SIG-M5 treated with dmso at 0.1 percent for 504 hours (cell line): Measurements from ENCODE around the gene RAB11FIP2.
A peak's percentile ranks its signal among the peaks of the same experiment; 100 is the strongest.

Experiments
- DNase-seq: peaks from one replicate; lab custom pipeline; 2025; ENCODE audit not compliant: unreplicated experiment; lab: John Stamatoyannopoulos, UW

Gene RAB11FIP2

DNA sequence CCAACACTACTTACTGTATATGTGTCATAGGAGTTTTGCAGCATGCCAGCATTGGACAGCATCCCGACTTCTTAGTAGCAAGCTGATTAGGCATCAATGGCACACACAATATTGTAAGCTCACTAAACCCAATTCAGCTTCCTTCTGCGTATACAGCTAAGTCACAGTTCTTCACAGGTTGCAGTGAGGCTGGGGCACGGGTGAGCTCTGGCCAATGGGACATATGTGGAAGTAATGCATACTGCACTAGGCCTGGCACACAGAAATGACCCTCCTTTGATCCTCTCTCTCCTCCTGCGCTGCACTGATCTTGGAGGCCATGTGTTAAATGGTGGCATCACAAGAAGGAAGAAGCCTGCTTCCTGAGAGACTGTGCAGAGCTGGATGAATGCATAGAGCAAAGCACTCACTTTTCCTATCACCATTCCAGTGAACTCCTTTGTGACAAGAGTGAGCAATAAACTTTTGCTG is 11.9 kb downstream of the RAB11FIP2 start:
- no peak for DNase-seq

DNA sequence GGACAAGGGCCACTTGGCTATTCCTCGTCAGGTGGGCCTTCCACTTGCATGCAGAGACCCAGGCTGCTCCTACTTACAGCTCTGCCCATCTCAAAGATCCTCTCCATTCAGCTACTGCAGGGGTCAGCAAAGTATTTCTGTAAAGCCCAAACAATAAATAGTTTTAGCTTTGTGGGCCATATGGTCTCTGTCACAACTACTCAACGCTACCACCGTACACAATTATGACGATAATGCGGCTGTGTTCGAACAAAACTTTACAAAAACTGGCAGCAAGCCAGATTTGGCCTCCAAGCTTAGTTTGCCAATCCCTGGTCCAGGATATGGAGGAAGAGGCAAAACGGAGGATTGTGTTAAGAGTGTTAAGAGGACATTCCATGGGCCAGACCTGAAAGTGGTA is 12.8 kb downstream of the RAB11FIP2 start:
- DNase-seq: no peak

DNA sequence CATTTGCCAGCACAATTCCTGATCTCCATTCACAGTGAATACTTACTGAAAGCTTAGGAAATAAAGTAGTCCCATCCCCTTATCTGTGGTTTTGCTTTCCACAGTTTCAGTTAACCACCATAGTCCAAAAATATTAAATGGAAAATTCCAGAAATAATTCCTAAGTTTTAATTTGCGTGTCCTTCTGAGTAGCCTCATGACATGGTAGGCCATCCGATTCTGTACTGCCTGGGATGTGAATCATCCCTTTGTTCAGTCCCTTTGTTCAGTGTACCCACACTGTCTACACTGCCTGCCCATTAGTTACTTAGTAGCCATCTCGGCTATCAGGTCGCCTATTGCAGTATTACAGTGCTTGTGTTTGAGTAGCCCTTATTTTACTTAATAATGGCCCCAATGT is 14.2 kb downstream of the RAB11FIP2 start:
- DNase-seq: no peak

DNA sequence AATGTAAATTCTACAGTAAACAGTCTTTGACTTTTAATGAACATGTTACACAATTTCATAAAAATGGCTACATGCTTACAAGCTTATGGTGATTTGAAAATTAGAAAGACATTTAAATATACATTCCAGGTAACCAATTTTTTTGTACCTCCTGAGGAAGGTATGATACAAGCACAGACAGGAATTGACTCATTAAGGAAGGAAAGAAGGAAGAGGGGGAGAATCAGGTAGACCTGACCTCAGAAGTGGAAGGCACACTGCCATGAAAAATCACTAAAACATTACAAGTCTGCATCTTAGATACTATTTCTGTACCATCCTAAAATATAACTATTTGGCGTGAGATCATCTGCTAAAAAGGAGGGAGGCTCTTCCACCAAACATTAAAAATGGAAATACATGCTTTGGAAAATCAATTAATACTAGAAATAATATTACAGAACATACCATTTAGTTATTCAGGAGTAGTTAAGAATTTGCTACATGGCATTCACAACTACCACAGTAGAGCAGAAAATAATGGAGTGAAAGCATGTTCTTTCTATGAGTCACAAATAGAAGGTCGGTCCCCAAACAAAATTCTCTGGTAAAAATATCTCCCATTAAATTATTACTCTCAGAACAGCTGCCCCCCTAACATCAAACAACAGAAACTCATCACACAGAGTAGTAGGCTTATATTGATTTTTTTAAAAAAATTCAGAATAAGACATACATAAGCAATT is 15.2 kb downstream of the RAB11FIP2 start:
- no peak for DNase-seq

DNA sequence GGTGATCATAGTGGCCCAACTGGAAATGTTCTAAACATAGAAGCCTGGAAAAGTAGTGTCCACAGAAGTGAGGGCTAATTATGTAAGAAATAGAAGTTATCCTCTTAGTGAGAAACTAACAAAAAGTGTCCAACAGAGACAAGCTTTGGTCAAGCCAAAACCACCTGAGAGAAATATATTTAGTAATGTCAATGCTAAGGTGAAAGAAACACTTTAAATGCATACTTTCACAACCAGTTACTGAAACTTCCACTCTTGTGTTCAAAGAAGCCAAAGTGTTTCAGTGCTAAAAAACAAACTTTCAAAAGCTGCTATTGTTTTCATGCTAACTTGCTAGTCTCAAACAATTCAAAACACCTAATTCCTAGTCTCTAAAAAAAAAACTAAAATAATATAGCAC is 18.1 kb downstream of the RAB11FIP2 start:
- DNase-seq: no peak

DNA sequence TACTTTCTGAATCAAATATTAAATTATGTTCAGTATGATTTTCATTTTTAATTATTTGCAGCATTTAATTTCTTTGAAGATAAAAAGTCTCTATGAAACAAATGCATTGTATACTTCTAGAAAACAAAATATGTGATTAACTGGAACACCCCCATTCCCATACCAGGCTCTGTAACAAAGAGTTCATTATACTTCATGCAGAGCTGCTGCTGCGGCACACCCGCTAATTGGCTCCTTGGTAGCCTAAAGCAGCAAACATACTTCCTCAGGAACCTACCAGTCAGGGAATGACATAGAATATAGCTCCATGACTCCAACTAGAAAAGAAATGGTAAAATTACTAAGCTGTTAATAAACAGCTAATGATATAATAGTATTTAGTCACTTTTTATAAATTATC is 19.3 kb downstream of the RAB11FIP2 start:
- DNase-seq: no peak

DNA sequence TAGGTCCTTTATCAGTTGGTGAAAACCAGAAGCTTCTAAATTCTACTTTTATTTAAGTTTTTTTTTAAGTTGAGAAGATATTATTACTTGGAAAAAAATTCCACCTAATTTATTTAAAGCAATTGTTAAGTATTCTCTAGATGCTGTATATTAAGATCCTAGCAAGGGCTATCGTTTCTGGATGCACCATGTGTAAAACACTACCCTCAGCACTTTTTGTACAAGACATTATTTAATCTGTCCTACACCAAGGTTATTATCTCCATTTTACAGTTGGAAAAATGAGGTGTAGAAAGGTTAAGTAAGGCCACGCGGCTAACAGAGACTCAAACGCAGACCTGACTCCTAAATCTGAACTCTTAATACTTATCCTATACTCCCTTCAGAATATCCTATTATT is 19.8 kb downstream of the RAB11FIP2 start:
- DNase-seq: no peak

DNA sequence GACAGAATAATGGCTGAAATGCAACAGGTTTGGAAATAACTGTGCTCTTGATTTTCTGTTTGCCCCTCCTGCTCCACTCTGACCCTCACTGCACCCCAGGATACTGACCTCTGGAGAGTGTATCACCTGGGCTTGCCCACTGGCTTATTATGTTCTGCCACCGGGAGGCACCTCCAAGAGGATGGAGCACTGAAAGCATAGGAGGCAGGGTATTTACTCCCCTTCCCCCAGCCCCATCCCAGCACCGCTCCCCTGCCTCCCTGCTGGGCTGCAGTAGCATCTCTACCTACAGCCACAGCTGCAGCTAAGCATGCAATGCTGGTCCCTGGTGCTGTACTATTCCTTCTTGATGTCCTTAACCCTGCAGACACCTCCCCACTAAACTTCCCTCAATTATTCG is 26.4 kb downstream of the RAB11FIP2 start:
- no peak for DNase-seq

DNA sequence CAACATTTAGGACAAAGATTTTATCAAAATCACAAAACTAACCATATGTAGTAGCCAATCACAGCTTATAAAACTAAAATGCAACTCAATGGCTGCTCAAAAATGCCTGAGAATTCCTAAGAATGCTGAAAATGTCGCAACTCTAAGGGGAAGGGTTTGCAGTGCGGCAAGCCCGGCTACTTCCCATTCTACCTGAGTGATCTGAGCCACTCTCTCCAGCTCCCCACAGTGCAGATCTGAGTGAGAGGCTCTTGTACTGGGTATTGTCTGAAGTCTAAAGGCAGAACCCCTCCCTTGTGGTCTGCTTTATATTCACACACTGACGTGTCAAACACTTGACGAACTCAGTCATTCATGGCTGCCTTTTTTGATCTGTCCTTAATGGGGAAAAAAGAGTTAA is 28.9 kb downstream of the RAB11FIP2 start:
- DNase-seq: no peak

DNA sequence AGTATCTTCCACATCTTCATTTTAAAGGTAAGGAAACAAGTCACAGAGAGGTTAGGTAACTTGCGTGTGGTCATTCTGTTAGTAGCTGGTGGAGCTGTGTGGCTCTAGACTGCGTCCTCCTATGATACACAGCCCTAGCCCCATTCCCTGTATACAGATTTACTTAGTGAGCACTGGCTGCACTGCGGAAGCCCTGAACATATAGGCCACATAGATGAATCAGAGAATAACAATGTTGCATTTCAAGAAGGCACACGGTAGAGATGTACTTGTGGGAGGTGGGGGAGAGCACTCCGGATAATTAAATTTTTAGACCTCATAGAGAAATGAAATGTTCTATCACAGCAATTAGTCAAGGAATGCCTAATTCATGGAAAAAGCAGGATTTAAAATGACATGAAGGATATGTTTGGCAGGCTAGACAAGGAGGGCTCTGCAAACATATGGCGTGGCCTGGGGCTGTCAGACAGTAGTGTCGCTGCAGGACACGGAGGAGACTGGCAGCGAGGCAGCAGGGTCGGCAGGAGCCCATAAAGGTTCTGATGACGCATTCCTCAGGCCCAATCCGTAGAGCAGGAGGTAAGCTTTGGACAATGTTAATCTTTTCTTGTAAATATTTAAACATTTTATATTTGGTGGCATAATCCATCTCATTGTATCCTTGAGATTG is 29.5 kb downstream of the RAB11FIP2 start:
- no peak for DNase-seq

DNA sequence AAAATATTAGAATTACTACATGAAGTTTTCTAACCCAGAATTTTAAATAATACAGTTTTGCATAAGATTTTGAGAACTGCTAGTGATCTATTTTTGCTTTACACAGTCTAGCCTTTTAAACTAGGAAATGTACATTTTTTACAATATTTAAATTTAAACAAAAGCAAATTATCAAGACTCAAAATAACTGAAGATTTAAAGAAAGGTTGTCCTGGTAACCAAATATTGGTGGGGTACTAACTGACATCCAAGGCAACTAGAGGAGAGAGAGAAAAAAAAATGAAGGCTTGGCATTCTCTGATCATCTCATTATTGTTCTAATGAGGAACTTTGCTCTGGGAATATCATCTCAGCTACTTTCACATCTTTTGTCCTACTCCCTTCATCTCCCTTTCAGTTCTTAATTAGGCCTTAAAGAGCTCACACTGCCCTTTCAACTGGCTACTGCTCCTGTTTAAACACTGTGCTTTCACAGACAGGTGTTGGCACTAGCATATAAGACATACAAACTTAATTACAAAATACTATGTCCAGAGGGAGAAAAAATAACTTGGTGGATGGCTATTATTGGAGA is 33.7 kb downstream of the RAB11FIP2 start:
- no peak for DNase-seq

DNA sequence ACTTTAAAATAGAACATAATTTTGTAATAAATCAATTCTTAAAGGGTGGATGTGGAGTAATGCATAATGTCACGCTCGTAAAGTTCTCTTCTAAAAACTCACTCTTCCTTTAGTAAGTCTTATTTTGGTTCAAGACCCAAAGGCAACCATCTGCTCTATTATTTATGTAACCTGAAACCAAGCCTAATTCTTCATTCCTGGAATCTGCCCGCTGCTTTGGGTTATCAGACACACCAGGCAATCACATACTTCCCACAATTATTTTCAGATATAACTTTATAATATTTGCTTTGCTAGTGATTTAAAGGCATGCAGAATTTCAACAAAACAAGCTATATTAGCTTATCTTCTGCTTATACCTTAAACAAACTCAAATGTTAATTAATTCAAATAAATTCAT is 39.0 kb downstream of the RAB11FIP2 start:
- no peak for DNase-seq

DNA sequence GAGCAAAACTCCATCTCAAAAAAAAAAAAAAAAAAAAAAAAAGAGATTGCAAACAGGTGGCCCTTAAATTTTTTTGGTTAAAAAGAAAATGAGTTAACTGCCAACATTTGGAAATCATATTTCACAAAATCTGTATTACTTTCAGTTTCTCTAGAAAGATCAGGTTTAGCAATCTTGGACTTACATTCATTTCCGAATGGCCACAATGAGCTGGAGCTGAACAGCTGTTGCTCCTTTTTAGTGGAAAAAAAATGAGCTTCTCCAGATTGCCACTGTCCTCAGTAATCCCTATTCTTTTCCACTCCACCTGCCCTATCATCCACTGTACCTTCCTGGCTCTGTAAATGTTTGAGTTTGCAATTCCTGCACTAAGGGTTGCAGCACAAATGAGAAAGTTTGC is 43.6 kb downstream of the RAB11FIP2 start:
- DNase-seq: no peak

DNA sequence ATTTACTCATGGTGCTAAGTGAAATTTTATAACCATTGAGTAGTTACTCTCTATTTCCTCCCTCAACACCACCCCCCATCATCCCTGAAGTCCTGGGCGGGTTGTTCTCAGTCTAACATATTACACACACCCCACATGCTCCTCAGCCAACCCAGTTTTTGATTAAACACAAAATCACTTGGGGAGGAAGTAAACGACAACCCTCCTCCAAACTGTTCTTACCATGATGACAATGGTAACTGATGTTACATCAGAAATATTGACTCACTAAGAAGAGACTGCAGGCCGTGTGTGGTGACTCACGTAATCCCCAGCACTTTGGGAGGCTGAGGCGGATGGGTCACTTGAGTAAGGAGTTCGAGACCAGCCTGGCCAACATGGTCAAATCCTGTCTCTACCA is 44.2 kb downstream of the RAB11FIP2 start:
- peak; percentile 4 for DNase-seq

DNA sequence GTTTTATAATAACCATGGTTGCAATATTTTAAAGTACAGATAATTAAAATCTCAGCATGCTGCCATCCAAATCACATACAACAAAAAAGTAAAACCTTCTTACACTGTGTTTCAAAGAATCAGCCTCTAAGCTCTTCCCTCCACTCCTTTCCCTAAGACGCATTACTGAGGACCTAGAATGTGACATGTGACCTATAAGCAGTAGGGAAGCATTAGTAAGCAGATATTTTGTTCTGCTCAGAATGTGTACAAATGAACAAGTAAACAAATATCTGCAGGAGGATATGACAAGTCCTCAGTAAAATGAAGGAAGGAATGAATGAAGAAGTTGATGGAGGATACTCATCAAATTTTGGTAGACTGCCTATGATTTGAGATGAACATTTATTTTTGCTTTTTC is 49.1 kb downstream of the RAB11FIP2 start:
- no peak for DNase-seq

DNA sequence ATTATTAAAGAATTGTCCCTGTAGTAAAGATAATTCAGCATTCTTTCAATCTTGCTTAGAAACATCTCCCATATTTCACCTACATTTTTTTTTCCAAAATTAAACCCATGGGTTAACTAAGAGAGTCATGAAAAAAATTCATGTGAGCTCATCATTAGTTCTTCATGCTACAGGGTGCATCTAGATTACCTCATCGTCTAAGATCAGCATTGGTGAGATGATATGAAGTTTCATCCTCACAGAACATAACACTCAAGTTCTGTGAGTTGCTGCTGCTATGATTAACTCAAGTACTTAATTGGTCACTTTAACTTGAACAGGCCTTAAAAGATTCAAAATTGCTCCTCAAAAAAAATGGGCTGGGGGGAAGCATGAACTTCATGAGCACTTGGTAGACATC is 50.0 kb downstream of the RAB11FIP2 start:
- DNase-seq: no peak

DNA sequence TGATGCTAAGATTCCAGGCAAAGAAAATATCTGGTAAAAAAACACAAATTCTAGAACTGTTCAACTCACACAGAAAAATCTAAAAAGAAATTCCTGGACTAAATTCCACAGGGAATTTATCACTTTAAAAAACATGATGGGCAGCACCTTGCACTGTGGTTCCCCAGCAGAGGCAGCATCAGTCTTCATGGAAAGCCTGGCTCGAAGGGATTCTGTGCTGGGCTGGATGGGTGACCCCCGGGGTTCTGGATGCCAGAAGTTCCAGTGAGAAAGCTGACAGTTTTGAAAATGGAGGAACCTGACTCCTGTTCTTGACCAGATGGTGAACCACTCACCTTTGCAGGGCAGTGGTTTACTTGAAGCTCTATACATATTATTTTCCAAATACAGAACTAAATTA is 52.0 kb downstream of the RAB11FIP2 start:
- no peak for DNase-seq

DNA sequence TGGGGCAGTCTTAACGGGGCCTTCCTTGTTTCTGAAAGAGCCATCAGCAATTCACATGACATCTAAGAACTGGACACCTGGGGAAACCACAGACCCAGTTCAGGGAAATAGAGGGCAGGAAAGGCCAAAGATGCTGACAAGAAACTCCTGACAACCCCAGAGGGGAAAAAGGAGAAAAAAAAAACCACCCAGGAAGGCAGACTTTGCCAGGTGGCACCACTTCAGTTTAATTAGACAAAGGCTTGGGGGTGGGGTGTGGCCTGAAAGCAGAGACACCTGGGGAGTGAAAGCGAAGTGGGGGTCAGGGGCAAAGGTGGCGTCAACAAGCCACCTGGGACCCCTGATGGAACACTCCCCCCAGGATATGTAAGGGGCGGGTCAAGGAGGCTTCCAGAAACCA is 53.6 kb downstream of the RAB11FIP2 start:
- no peak for DNase-seq

DNA sequence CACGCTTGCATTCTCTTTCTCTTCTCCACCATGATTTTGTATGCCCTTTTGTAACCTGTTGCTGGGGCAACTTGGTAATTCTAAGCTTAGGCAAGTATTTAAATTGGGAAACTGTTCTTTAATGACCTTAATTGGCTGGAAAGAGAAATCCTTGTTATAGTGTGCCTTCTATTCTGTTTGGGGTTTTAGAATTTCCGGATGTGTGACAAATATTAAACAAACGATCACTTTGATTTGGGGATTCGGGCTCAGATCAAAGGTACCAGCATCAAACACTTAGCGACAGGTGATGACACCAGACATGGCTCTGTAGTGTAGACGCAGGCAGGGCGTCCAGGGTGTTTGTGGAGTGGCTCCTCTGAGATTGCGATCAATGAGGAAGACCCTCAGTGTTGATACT is 55.0 kb downstream of the RAB11FIP2 start:
- no peak for DNase-seq

DNA sequence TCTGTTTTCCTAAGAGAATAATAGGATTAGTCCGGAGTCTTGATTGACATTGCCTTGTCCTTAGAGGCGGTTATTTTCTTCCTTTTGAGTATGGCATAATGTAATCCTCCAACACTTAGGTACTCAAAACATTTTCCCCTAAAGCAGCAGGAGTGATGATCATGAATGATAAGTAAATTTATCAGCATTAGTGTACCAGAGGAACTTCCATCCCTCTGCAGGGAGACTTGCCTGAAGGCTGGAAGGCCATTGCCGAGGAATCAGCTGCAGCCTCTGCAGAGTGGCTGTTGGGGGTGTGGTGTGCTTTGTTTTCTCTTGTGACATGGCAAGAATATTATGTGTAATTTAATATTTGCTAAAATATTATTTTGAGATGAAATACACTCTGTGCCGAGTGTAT is 56.8 kb downstream of the RAB11FIP2 start:
- DNase-seq: no peak

DNA sequence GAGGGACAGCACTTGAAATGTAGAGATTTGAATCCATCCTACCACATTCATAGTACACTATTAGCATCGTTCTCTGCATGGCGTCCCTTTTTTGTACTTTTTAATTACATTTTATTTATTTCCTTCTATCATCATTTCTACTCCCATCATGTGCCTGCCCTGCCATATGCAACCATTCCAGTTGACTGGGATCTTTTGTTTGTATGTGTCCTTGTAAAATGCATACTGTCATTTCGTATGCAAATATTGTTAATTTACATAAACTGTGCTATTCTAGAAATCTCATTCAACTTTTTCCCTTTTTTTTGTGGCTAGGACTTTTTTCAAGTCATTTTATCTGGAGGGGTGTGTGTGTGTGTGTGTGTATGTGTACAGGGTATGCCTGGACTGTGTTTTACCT is 57.9 kb downstream of the RAB11FIP2 start:
- no peak for DNase-seq

DNA sequence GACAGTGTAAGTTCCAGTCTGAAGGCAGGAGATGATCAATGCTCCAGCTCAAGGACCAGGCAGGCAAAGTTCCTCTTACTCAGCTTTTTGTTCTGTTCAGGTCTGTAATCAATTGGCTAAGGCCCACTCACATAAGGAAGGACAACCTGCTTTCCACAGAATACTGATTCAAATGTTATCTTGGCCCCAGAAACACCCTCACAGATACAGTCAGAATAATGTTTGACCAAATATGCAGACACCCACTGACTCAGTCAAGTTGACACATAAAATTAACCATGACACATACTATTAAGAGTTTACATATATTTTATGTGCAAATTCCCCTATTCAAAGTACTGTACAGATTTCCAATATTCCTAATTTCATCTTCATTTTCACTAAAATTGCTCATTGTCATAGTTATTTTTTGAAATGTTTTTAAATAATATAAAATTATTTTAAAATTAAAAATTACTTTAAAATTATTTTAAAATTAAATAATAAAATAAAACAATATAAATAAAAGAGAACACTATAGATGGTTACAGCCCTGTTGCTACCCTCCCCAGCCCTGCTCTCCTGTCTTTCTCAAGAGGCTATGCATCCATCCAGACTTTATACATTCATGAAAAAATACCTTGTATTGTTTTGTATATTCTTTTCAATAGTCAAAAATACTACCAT is 59.4 kb downstream of the RAB11FIP2 start:
- DNase-seq: no peak
